ENCODE data around the gene BTBD9.
A peak's percentile ranks its signal among the peaks of the same experiment; 100 is the strongest.

BTBD9 gene

DNA sequence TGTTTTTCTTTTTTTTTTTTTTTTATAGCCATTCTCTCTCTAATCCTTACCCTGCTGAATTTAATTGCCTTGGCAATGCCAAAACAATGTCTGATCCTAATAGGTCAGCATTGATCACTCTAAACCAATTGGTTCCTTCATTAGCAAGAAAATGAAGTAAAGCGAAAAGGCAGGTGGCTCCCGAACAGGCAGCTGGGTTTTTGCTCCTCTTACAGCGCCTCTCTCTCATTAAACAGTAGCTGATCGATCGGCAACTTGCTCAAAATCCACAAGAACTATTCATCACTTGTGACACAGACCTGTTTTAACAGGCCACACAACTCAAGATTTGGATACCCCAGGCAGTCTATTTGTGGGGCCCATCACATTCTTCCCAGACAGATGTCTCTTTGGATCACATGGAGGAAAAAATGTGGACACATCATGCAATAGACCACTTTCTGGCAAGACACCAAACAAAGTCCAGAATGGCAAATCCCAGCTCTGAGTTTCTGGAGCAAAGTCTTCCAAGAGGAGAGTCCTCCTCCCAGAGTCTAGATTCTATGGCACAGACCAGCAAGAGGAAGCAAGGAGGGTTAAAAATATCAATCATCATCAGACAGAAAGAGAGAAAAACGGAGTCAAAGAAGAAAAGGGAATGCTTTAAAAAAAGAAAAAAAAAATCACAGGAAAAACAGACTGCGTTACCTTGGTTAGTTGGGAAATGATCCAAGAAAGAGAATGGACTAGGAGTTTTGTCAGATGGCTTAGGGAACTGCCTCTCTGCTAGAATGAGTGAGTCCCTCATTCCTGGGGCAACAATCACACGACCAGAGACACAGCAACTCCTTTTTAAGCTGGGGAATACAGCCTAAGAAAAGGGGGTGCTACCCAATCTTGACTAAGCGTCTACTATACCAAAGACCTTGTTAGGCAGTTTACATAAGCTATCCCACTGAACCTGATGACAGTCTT lies 247.8 kb downstream of the BTBD9 start:
- no peak for FAIRE-seq
- DNase-seq (ENCODE audit: low spot score) = no peak

DNA sequence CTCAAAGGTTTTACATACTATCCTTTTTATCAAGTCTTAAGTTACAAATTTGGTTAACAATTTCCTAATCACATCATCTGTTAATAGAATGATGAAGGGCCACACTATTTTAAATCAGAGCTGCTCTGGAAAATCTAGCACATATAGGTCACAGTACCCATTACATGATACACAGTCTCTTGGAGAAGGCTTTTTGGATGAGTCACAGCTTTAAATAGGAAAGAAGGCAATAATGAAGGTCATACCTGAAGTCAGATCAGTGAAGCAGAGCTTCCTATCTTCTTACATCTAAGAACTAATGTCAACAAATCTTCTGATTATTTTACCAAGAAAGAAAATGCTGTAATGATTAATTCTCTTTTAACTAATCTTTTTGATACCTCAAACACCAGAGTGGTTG lies 248.5 kb downstream of the BTBD9 start:
- peak; percentile 23 for DNase-seq (ENCODE audit: low spot score)
- no peak for FAIRE-seq

DNA sequence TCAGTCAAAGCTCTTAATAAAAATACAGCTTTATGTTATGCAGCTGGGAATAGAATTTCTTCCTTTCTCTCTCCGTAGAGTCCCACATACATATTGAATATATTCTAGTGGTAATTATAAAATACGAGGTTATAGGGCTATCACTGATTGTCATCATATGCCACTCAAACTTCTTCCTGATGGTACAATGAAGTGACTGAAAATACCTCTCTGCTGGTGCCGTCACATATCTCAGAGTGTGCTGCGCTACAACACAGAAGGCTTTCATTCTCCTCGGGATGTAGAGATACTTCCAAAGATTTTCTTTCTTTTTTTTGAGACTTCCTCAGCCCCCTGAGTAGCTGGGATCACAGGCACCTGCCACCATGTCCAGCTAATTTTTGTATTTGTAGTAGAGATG lies 249.9 kb downstream of the BTBD9 start:
- no peak for DNase-seq (ENCODE audit: low spot score)
- no peak for FAIRE-seq

DNA sequence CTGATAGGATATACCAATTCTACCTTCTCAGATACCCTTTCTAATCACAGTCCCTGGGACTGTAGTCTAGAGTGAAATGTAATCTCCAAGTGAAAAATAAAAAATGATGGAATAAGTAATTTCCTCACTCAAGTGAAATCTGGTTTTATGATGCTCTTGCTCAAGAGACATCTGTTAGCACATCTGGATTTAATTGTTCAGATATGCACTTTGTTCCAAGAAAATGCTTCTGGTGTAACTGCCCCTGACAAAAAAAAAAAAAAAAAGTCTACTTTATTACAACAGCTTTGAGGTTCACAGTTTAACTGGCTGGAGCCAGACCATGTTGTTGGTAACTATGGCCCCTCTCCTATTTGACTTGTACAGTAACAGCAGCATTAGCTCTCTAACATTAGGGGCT lies 251.8 kb downstream of the BTBD9 start:
- FAIRE-seq = no peak
- DNase-seq (ENCODE audit: low spot score) = no peak

DNA sequence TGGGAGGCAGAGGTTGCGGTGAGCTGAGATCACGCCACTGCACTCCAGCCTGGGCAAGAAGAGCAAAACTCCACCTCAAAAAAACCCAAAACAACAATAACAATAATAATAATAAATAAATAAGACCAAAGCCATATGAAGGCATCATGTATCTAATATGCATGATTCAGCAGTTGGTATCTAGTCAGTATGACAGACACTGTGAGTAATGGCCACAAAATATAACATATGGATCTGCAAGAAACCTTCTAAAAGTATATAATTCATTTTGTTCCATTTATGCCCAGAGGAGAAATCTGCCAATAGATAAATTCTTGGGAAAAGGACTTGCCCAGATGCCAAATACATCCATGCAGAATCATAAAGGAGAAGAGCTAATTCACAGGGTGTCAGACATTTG lies 252.3 kb downstream of the BTBD9 start:
- FAIRE-seq (no peak), DNase-seq (ENCODE audit: low spot score) (no peak)

DNA sequence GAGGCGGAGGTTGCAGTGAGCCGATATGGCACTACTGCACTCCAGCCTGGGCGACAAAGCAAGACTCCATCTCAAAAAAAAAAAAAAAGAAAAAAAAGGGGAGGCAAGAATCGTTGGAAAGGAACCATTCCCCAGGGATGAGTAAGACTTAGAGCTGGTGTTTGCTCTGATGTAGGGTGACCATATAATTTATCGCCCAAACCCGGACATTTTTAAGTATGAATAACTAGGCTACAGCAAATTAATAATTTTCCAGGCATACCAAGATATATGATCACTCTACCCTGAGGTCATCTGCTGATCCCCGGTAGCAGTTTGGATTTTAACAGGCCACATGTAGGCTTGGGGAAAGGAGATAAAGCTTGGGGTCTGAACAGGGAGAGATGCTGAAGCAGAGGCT lies 260.9 kb downstream of the BTBD9 start:
- FAIRE-seq (no peak), DNase-seq (ENCODE audit: low spot score) (no peak)

DNA sequence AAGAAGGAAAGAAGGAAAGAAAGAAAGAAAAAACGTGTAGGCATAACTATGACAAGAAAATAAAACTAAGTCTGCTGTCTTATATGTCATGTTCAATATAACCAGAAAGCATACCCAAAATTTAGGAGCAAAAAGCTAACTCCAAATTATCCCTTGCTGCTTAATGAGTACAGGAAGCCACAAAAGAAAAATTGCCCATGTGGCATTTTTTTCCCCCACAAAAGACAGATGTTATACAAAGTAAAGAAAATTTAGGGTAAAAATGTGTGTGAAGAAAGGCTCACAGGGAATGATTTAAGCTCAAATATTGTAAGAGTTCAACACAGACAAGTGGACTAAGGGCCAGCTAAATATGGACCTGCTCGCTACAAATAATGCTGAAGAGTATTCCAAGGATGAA lies 263.8 kb downstream of the BTBD9 start:
- no peak for FAIRE-seq
- no peak for DNase-seq (ENCODE audit: low spot score)

DNA sequence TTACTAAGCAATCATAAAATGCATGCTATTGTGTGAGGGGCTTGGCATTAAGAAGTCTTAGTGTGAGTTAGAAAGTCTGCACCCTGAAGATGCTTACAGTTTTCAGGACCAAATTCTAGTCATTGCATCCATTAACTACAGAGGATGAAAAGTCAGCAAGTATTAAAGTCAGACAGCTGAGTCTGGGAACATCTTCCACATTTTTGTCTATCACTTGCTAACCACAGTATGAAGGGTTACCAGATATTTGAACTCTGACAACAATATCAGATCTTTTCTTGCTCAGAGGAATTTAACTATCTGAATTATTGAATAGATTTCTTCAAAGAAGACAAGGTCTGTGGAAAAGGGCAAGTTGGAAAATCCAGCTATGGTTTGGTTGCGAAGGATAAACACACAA lies 264.4 kb downstream of the BTBD9 start:
- FAIRE-seq (no peak), DNase-seq (ENCODE audit: low spot score) (no peak)

DNA sequence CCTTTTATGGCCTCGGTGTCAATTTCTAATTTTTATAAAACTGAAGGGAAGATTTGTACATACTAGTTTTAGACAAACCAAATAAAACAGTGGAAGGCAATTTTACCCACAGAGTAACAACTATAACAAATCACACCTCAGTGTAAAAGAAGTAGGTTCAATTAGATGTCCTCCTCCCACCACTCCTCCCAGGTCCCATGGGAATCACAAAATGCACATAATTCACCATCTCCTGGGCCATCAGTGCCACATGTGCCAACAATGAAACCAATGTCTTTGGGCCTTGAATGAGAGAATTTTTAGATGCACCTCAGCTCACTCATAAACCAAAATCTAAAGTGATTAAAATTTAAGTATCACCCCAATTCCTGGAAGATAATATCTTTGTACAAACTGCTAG lies 267.8 kb downstream of the BTBD9 start:
- DNase-seq (ENCODE audit: low spot score) (no peak), FAIRE-seq (no peak)

DNA sequence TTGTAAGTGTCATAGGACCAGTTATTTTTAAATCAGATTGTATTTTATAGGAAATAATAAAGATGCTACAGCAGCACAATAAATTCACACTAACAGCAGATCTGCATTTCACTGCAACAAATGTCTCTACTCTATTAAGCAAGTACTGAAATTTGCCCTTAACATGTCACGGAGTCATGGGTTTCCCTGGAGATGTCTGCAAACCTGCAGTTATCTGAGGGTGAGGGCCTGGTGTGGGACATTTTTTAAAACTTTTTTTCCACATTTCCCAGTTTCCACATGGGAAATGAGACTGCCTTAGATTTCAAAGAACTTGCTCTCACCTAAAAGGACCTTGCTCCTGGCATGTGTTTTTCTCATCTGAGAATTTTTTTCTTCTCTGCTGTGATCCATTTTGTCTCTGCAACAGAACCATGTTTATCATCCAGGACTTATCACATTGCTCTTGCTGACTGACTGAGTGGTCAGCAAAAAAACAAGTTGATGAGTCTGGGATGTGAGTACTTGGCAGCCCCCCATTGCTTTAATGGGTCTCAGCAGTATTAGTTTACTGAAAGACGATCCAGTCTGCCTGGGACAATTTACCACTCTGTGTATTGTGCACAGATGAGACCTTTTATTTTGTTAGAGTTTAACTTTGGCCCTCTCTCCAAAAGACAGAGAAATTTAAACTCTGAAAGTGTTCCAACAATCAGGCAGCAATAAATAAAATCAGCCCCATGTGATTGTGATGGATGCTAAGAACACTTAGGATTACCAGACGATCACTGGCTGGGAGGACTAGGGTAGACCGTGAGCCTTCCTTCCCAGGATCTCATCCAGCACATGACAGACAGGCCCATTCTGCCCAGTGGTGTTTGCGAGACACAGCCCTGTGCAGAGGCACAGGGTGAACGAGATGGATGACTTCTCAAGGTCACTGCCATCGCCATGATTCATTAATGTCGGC lies 268.8 kb downstream of the BTBD9 start:
- DNase-seq (ENCODE audit: low spot score) (no peak), FAIRE-seq (no peak)

DNA sequence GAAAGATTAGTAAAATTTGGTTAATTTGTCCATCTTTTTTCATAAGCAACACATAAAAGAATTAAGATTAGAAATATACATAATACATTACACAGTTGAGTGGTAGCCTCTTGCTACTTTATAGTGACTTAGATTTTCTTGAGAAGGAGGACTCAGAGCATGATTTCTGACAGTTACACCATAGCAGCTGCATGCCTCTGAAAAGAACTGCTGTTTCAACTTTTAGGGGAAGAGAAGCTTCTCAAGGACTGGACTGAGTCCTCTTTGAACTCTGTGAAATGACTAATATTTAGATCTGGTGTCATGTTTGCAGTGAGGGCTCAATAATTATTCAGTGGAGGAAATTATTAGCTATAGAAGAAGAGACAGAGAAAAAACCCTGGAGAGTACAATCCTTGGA lies 272.5 kb downstream of the BTBD9 start:
- DNase-seq (ENCODE audit: low spot score) (no peak), FAIRE-seq (no peak)

DNA sequence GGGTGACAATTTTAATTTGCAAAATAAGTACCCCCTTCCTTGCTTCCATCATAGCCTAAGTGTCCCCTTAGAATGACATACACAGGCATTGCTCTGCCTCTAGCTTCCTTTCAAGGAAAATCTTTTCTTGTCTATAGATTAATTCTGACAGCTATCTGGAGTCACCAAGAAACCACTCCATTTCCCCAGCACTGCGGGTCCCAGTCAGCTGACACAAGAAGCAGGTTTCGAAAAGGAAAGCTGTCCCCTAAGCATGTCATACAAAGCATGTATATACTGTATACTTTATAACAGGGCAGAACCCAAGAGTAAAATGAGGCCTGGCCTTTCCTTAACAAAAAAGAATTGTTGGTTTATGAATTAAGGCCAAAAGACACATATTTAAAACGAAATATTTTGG lies 273.5 kb downstream of the BTBD9 start:
- DNase-seq (ENCODE audit: low spot score) (no peak), FAIRE-seq (no peak)

DNA sequence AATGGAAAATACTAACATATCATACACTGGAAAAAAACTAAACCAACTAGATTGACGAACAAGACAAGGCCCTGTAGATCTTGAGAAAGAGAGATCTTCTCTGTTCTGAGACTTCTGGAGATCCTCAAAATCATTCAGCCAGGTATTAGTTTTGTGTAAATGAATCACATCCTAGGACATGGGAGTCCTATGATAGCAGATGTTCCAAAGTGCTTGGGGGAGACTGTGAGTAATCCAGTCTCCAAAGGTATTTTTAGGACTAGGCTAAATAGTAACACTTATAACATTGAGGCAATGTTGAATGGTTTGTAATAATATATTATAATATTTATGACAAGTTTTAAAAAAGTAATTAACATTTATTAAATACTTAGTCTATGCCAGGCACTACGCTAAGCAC lies 275.0 kb downstream of the BTBD9 start:
- FAIRE-seq (no peak), DNase-seq (ENCODE audit: low spot score) (no peak)

DNA sequence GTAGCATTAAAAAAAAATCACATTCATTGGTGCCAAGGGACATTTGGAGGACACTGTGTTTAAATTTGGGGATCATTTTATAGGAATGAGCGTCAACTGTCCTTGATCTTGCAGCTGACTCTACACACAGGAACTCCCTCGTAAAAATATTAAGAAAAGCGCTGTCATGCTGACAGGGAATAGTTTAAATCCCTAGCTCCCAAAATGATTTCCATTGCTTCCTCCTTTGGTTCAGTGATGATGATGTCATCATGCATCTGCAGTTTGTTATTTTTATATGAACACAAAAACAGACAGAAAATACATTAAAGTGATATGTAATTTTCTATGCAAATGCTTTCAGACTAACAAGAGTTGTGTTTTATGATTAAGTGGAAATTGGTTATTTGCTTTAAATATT lies 275.6 kb downstream of the BTBD9 start:
- DNase-seq (ENCODE audit: low spot score) (no peak), FAIRE-seq (no peak)

DNA sequence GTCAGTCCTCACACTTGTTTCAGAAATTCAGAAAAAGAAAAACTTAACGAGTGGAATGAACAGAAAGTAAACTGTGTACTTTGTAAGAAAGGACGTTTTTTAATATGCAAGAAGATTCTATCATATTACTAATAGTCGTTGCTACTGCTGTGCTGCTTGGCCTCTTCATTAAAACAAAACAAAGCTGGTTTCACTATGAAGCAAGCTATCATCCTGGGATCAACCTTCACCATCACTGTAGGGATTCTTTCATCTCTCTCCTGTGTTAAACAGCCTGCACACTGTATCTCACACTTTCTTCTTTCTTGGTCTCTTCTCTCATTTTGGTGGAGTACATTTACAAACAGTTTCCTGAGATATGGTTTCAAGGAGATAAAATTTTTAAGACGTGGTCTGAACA lies 284.2 kb downstream of the BTBD9 start:
- no peak for DNase-seq (ENCODE audit: low spot score)
- no peak for FAIRE-seq

DNA sequence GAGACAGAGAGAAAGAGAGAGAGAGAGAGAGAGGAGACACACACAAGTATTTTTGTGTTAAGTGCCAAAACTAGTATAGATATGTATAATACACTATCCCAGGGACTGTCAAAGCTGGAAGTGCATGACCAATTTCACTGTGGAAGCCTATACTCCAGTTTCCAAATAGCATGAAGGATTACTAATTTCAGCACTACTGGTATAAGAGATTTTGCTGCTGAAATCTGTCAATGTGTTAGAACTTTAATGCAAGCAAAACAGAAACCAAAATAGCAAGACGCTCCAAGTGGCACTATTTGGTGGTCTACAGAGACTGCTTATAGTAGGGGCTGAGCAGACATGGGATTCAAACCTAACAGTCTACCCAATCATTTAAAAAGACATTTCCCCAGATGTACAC lies 284.8 kb downstream of the BTBD9 start:
- no peak for DNase-seq (ENCODE audit: low spot score)
- FAIRE-seq = no peak

DNA sequence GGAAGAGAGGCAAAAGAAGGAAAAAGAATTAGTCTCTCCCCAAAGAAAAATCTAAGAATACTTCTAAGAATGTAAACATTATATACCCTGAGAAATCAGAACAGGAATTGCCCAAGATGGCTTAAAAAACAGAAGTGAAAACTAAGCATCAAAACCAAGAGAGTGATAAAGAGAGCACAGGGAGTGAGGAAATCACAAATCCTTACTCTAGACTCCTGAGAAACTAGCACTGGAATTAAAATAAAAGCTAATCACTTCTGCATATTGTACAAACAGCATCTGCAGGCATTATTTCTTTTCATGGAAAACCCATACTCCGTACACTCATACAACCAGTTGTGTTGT lies 285.7 kb downstream of the BTBD9 start:
- FAIRE-seq = no peak
- DNase-seq (ENCODE audit: low spot score) = no peak

DNA sequence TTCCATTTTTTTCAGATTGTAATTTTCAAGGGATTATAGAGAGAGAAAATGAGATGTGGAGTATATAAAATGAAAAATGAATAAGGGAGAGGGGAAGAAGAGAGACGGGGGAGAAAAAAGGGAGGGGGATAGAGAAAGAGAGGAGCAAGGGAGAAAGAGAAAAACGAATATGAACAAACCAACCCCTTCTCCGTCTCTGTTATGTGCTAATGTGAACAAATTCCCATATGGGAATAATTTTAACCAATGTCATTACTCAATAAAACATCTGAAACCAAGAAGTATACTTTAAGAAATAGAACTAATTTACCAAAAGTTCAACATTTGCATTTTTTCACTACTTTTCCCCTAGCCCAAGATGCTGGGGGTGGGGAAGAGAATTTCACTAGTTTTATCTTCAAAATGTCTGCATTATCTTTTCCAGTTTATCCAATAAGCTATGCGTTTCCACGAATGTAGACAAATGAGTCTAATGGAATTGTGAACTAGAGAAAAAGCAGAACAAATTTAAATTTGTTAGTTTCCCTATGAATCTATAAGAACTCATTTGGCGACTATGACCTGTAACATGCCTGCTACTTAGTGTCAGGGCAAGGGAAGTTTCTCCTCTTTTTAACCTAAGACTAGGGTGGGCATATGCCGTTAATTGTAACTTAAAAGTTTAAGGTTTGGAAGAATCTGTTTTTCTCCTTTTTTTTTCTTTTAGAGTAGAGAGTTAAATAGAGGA lies 286.3 kb downstream of the BTBD9 start:
- DNase-seq (ENCODE audit: low spot score) = no peak
- FAIRE-seq = no peak

DNA sequence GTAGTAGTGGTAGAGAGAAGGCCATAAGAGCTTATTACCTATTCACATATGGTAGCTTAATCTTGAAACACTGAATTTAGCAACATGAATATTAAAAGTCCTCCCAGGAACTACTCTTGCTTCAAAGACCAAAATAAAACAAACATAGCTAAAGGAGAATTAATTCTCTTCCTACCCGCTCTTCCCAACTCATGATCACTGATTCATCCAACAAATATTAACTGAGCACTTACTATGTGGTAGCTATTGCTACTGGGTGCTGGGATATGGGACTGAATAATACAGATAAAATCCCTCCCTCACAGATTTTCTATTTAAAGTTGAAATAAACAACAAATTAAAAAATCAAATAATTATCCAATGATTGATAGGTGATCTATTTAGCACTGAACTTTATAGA lies 287.1 kb downstream of the BTBD9 start:
- DNase-seq (ENCODE audit: low spot score) (no peak), FAIRE-seq (no peak)

DNA sequence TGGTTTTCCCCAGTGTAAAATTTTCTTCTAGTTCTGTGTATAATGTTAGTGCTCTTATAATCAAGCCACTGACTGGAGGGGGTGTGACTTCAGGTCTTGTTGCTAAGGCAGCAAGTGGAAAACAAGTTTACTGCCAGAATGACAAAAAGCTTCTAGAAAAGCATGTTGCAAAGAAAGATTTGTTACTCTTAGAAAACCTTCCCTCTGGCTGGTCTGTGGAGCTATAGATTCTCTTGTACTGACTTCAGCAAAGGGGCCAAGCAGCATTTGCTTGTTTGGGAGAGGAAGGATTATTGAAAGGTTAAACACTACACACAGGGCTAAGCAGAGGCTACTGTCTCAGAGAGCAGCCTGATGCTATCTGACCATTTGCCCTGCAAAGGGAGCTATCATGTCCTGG lies 288.8 kb downstream of the BTBD9 start:
- no peak for FAIRE-seq
- DNase-seq (ENCODE audit: low spot score) = no peak

DNA sequence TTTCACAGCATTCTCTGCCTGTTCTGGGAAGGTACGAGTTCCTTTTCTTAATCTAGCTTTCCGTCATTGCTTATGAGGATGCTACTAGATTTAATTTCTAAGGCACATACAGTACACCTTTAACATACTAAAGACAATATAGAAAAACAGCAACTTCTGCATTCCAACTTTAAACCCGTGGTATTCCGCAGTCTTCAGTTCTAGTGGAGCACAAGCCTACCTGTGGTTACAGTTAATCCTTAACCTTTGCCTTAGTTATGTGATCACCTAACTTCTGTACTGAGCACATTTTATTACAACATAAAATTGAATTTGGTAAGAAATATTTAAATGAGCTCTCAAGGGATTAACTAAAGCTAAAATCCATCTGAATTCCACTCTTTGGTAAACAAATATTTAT lies 289.5 kb downstream of the BTBD9 start:
- FAIRE-seq (no peak), DNase-seq (ENCODE audit: low spot score) (no peak)

DNA sequence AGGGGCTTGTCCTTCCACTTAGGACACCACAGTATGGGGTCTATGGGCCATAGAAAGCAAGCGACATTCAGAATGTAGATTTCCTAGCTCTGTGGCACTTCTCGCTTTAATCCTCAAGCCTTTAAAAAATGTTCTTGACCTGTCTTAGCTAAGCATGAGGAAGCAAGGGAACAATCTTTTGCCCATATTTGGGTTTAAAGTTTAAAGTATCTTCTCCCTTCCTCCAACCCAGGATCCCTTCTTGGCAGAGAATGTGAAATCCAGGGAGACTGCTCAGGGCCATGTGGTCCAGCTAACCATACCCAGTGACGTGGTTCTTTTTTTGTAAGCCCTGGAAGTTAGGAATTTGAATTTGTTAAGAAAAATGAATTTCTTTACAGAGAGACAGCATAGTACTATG lies 289.9 kb downstream of the BTBD9 start:
- no peak for DNase-seq (ENCODE audit: low spot score)
- FAIRE-seq = no peak

Data from urothelium cell line (cell line).